Measurements from ENCODE around the gene MOB3B. TPM values are rescaled to one million over a fixed set of nuclear protein-coding genes. Genes with fewer than 3 reads are reported as not detected.

Gene MOB3B
- total RNA-seq, 1 donor from 2014 or later = 14.0 TPM

GRCh38 chr9:27520986-27521385 lies 8.6 kb downstream of the MOB3B start:
- Histone ChIP-seq H3K9ac (no peak overlapping the region), H3K79me2 (ENCODE audit: low read depth) (peaks cover 98% of the 10 kb centered on the region), H3K9me3 (ENCODE audit: low read depth) (no peaks in the 10 kb centered on the region), H3K4me2 (no peak overlapping the region), H3K4me1 (peaks cover 22% of the 10 kb centered on the region), H2AFZ (replicated peaks) (no peak overlapping the region), H3F3A (ENCODE audit: low read depth) (no peaks in the 10 kb centered on the region), H3K27me3 (no peaks in the 10 kb centered on the region), H3K36me3 (no peaks in the 10 kb centered on the region), H4K20me1 (ENCODE audit: low read depth) (peaks cover 27% of the 10 kb centered on the region), H3K27ac (no peak overlapping the region), H3K4me3 (no peak overlapping the region)
- H3K4me1 Mint-ChIP-seq = peaks cover 12% of the 10 kb centered on the region
- H3K27ac Mint-ChIP-seq = no peak overlapping the region
- H3K36me3 Mint-ChIP-seq = peaks cover 18% of the 10 kb centered on the region
- H3K27me3 Mint-ChIP-seq (ENCODE audit: insufficient read depth, low read depth) = no peaks in the 10 kb centered on the region
- no peak overlapping the region for H3K4me3 Mint-ChIP-seq
- H3K9me3 Mint-ChIP-seq = no peaks in the 10 kb centered on the region
- TF ChIP-seq EZH2phosphoT487 (IDR thresholded peaks at IDR 0.05) = no peak
- no peak for TF ChIP-seq CTCF (IDR thresholded peaks at IDR 0.05)
- TF ChIP-seq EZH2 (IDR thresholded peaks at IDR 0.05) = no peak
- DNase-seq (ENCODE audit: low spot score) = no peak

- no peaks in the 10 kb centered on the region for H3F3A ChIP-seq (ENCODE audit: low read depth)
- peaks cover 18% of the 10 kb centered on the region for H3K36me3 Mint-ChIP-seq
- H3K27ac Mint-ChIP-seq = no peak overlapping the region
- H4K20me1 ChIP-seq (ENCODE audit: low read depth) = peaks cover 27% of the 10 kb centered on the region
- H2AFZ ChIP-seq (replicated peaks) = no peak overlapping the region
- H3K79me2 ChIP-seq (ENCODE audit: low read depth) = peaks cover 98% of the 10 kb centered on the region
- no peaks in the 10 kb centered on the region for H3K36me3 ChIP-seq
- no peak overlapping the region for H3K4me3 ChIP-seq
- no peak overlapping the region for H3K27ac ChIP-seq
- no peak overlapping the region for H3K9ac ChIP-seq
- peaks cover 22% of the 10 kb centered on the region for H3K4me1 ChIP-seq
- DNase-seq (ENCODE audit: low spot score) = no peak
- no peaks in the 10 kb centered on the region for H3K27me3 ChIP-seq
- no peak overlapping the region for H3K4me2 ChIP-seq
- no peak overlapping the region for H3K4me3 Mint-ChIP-seq
- no peaks in the 10 kb centered on the region for H3K9me3 Mint-ChIP-seq
- H3K4me1 Mint-ChIP-seq = peaks cover 12% of the 10 kb centered on the region
- no peak for TF ChIP-seq EZH2 (IDR thresholded peaks at IDR 0.05)
- no peak for TF ChIP-seq EZH2phosphoT487 (IDR thresholded peaks at IDR 0.05)
- TF ChIP-seq CTCF (IDR thresholded peaks at IDR 0.05) = no peak
- H3K27me3 Mint-ChIP-seq (ENCODE audit: insufficient read depth, low read depth) = no peaks in the 10 kb centered on the region
- no peaks in the 10 kb centered on the region for H3K9me3 ChIP-seq (ENCODE audit: low read depth)
These were observed 9.8 kb downstream of the MOB3B start for GRCh38 chr9:27519466-27520465.

GRCh38 chr9:27518809-27519208 lies 10.8 kb downstream of the MOB3B start:
- H3K27ac Mint-ChIP-seq = no peak overlapping the region
- no peak overlapping the region for H3K9ac ChIP-seq

More at GRCh38 chr9:27518809-27519208, 10.8 kb downstream of the MOB3B start:
- H3K9me3 ChIP-seq (ENCODE audit: low read depth) = no peaks in the 10 kb centered on the region
- H3K27ac ChIP-seq = no peak overlapping the region
- peaks cover 98% of the 10 kb centered on the region for H3K79me2 ChIP-seq (ENCODE audit: low read depth)
- DNase-seq (ENCODE audit: low spot score) = no peak
- no peaks in the 10 kb centered on the region for H3K27me3 ChIP-seq
- peaks cover 22% of the 10 kb centered on the region for H3K4me1 ChIP-seq
- Mint-ChIP-seq H3K4me1 (peaks cover 12% of the 10 kb centered on the region), H3K4me3 (no peak overlapping the region), H3K9me3 (no peaks in the 10 kb centered on the region), H3K27me3 (ENCODE audit: insufficient read depth, low read depth) (no peaks in the 10 kb centered on the region), H3K36me3 (peaks cover 13% of the 10 kb centered on the region)
- no peak overlapping the region for H3K4me2 ChIP-seq
- H4K20me1 ChIP-seq (ENCODE audit: low read depth) = peaks cover 27% of the 10 kb centered on the region
- TF ChIP-seq EZH2 (IDR thresholded peaks at IDR 0.05) = no peak
- TF ChIP-seq CTCF (IDR thresholded peaks at IDR 0.05) = no peak
- TF ChIP-seq EZH2phosphoT487 (IDR thresholded peaks at IDR 0.05) = no peak
- no peak overlapping the region for H2AFZ ChIP-seq (replicated peaks)
- no peaks in the 10 kb centered on the region for H3F3A ChIP-seq (ENCODE audit: low read depth)
- no peak overlapping the region for H3K4me3 ChIP-seq
- H3K36me3 ChIP-seq = no peaks in the 10 kb centered on the region
